NCI-H2171 (cell line): Measurements from ENCODE around the gene RNU5B-1.

ENCODE experiments used
- DNase-seq: peaks from one replicate; lab custom pipeline; 2025; lab: John Stamatoyannopoulos, UW

RNU5B-1 gene

GRCh38 chr15:65304381-65305149, at the start of gene RNU5B-1:
TSS of gene RNU5B-1 (plus strand) at chr15:65304677.
- DNase-seq = peak; percentile 85

- no peak for DNase-seq
Measured at GRCh38 chr15:65254758-65255157, 49.7 kb upstream of the RNU5B-1 start.

DNA sequence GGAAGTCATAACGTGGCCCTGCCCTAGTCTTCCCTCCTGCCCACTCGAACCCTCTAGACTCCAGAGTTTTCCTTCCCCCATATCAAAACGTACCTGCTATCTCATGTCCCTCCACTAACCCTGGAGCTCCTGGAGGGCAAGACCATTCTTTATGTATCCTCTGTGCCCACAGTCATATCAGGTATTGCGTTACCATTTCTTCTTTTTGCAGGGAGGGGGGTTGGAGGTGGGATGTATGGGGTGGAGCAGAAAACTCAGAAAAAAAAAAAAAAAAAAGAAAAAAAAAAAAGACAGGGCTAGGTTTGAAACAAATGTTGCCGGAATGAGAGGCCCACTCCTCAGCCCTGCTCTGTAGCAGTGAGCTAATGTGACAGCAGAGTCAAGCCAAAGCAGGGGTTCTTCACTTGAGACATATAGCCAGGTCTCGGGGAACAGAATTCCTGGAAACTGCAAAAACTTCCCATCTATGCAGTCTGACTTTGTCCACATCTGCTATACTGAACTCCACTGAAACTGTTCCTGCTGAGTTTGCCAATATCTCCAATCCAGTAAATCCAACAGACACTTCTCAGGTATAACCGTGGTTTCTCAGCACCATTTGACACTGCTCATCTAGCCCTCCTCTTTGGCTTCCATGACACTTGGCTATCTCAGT, 48.9 kb upstream of the RNU5B-1 start:
- DNase-seq = no peak

DNA sequence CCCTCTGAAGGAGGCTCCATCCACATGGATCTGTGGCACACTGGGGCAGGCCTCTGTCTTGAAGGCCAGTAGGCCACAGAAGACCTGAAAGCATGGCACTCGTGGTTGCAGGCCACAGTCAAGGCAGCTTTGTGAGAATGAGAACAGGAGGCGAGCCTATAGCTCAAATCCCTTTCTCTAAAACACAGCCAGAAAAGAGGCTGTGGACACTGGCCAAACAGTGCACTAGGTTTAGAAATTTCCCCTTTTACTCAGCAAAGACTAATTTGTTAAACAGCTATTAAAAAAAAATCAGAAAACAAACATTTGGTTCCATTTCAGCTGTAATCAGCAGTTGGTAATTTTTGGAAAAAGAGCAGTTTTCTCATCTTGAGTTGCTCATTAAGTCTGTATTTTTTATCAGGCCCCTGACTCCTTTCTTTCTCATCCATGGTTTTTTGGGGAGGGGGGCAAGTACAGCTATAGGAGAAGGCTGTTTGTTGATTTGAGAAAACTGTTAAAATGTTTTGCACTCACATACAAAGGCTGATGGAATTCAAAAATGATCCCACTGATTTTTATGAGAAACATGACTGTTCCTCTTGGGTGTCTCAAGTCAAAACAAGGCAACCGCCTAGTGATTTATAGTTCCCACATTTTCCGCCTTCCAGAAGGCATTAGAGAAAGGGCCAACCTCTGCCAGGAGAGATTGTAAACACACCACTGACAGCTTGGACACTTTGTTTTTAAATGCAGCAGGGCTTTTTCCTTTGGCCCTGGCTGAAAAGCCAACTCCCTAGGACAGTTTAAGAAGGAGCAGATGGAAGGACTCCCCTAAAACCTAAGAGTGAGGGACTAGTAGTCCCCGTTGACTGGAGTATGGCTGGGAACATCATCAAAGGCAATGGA, 45.9 kb upstream of the RNU5B-1 start:
- DNase-seq = no peak

GRCh38 chr15:65259367-65259797, 45.1 kb upstream of the RNU5B-1 start:
- DNase-seq = no peak

DNA sequence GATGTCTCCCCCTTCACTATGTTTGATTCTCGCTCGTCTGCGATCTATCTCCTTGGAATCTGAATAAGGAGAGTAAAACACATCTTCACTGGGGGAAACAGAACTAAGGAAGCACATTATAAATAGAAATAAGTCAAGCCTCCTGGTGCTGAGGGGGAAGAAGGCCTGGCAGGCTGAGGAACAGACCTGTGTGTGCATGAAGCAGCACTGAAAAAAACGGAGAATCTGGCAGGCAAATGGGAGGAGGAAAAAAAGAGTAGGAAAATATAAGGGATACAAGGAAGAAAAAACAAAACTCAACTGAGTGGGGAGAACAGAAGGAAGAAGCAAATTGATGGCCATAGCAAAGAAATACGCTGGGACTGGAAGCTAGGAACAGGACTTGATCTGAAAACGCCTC, 43.5 kb upstream of the RNU5B-1 start:
- no peak for DNase-seq

GRCh38 chr15:65263313-65263712, 41.2 kb upstream of the RNU5B-1 start:
- DNase-seq = no peak

GRCh38 chr15:65264863-65265430, 39.5 kb upstream of the RNU5B-1 start:
- DNase-seq = no peak

DNA sequence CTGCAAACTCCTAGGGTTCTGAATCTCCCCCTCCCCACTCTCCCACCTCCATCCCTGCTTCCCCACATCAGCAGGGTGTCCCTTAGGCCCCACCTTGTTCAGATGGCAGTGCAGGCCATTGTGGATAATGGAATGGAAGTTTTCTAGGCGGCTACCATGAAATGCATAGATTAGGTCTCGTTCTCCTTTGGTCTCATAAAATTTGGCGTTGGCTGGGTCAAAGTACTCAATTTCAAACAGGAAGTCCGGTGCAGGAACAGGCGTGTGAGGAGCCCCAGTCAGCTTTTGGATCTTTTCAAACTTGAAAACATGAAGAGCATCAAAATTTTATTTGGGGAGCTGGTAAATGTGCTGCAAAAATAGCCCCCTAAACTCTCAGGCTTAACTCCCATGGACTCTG, 38.0 kb upstream of the RNU5B-1 start:
- DNase-seq = no peak

- no peak for DNase-seq
Measured at GRCh38 chr15:65268411-65268810, 36.1 kb upstream of the RNU5B-1 start.

GRCh38 chr15:65270811-65271545, 33.5 kb upstream of the RNU5B-1 start:
- peak; percentile 45 for DNase-seq

GRCh38 chr15:65275104-65275727, 29.3 kb upstream of the RNU5B-1 start:
- no peak for DNase-seq

- no peak for DNase-seq
Measured at GRCh38 chr15:65275728-65276126, 28.8 kb upstream of the RNU5B-1 start.

GRCh38 chr15:65277015-65277414, 27.5 kb upstream of the RNU5B-1 start:
- no peak for DNase-seq

DNA sequence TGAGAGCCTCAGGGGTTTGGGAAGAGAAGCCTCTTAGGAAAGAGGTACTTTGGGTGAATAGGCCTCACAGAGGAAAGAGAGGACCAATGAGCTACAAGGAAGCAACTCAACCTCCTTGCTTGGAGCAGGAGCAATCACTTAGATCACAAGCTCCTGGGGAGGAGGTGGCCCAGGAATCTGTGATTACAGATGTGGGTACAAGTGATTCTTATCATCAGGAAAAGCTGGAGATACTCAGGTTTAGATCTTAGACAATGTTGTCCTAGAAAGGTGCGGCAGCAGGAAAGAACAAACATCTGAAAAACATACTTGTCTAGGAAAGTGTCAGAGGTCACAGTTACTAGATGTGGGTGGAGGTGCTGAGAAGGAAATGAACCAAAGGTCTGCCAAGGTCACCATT, 26.0 kb upstream of the RNU5B-1 start:
- no peak for DNase-seq

DNA sequence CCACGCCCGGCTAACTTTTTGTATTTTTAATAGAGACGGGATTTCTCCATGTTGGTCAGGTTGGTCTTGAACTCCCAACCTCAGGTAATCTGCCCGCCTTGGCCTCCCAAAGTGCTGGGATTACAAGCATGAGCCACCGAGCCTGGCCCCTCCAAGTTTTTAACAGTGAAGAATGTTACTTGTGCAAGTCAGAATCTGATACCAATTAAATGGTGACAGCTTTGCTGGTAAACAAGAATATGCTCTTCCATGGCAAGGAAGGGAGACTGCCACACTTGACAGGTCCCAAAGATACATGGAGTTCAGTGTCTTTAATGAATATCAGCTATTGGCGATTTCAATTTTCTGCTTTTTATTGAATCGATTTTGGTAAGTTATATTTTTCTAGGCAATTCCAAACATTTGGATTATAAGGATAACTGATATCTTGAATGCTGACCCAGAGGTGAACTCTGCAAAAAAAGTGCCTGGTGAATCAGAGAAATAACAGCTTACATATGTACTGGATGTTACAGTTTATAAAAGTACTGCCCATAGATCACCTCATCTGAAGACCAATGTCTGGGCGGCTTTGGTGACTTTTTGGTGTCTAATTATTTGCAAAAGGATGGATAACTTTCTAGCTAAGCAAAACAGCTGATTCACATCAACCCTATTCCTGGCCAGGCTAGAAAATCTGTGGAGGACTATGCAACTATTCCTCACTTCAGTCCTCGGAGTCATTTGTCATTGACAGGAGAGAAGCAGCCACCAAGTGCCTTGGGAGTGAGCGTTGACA, 19.0 kb upstream of the RNU5B-1 start:
- DNase-seq = no peak

DNA sequence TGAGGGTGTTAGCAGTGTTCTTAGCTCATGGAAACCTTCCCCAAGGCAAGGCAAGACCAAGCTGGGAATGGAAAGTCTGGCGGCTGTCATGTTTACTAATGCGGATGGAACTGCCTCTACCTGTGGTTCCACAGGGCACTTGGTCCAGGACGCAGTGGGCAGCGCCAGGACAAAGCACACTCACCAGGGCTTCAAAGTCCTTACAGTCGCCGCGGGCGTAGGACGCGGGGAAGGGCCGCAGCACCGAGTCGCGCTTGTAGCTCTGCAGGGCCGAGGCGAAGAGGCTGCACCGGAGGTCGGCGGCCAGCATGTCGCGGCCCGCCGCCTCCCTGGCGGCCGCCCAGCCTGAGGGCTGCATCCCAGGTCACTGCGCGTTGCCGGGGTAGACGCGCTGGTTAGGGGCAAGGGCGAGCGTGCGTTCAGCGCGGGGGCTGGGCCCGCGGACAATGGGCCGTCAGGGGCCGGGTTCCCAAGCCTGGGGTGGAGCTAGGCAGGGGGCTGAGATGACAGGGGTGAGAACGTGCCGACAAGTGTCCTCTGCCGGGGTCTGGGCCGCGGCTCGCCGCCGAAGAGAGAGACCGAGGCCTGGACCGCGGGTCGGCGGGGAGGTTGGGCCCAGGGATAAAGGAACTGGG, 18.3 kb upstream of the RNU5B-1 start:
- peak; percentile 4 for DNase-seq

DNA sequence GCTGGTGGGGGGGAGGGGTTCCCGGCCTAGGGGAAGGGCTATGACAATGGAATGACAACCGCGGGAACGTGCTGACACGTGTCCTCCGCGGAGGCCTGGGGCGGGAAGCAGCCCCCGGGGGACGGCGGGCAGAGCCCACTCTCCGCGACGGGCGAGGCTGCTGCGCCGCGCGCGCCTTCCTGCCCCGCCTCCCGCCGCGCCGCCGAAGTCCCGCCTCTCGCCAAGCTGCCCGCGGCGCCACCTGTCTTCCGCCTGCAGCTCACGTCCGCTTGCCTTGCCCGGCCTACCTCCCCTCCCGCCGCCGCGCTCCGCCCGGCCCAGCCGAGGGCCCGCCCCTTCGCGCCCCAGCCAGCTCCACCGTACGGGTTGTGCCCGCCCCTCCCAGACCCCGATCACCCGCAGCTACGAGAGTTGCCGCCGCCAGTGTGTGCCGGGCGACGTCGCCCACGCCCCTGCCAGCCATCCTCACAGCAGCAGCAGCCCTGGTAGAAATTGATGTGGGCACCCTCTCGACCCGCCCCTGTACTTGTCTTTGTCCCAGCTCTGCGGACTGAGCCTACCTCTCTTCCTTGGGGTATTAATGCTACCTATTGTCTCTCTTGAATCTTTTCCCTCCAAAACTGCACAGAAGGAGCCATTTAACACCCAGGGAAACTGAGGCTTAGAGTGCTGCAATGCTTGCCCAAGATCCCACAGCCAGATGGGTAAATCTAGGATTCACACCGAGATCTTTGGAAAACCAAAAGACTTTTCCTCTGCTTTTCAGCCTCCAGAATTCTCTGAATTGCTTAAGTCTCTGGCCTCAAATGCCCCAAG, 17.6 kb upstream of the RNU5B-1 start, which contains the start of gene PARP16:
Gene PARP16 (minus strand): TSS at position 180 of the 816 bp plus-strand sequence. CDS start 457 bp downstream, outside the sequence.
- DNase-seq = peak; percentile 95

DNA sequence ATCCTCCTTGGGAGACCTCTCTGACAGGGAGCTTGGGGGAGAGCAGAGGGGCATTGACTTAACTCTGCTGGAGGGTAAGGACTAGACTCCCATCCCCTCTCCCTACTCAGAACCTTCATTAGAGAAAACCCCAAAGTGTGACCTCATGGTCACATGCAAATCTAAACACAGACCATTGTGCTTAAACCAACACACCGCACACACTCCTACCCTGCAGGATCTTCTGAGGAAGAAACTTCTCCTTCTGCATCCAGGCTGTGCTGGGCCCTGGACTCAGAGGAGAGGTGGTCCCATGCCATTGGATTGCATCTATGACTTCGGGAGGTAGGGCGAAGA, 17.0 kb upstream of the RNU5B-1 start:
- DNase-seq = no peak
